IPS DF 4.7 (cell line): ENCODE data around the gene CCL19.

Experiments
- DNase-seq: peaks from one replicate; pipeline ENCODE4 v3.0.0-alpha.2; 2013; ENCODE audit warnings: low spot score; ENCODE audit errors: extremely low read depth

The CCL19 gene

DNA sequence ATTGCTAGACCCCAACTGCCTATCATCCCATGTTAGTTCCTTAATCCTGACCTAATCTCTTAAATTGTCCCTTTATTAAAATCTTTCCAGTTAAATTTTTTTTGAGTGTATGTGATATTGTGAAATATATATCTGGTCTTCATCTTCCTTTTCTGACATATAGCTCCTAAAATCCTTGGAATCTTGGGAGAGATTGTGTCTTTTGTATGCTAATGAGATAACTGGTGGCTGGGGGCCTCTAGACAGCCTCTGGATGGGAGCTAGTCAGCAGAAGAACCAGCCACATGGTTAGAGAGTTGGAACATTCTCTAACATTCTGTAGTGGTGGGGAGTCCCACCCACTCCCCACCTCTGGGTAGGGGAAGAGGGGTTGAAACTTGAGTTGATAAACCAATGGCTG is 3.7 kb upstream of the CCL19 start:
- no peak for DNase-seq

DNA sequence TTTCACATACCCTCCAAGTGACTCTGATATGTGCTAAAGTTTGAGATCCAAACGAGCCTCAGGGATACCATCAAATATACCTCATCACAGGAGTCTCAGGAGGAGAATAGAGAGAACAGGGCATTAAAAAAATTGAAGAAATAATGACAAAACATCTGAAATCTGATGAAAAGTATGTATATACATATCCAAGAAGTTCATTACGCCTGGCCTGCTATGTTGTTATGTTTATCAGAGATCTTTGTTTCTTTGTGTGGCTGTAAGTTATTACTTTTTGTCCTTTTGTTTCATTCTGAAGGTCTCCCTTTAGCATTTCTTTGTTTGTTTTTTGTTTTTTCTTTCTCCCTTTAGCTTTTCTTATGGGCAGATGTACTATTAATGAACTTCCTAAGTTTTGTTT is 2.5 kb upstream of the CCL19 start:
- no peak for DNase-seq

DNA sequence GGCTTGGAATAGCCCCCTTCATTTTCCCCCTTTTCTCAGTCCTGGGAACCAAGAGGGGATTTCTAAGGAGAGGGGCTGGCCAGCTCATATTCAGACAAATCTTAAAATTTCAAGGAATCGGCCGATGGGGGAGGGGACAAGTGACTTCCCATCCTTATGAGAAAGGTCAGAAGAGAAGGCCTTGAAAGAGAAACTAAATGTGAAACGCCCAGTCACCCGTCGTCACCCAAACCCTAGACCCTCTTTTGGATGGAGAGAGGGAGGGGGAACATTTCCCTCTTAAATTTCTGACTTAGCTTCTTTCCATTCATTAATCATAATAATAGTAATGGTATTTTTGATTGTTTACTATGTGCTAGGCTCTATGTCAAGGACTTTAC is 850 bp upstream of the CCL19 start:
- DNase-seq: no peak

DNA sequence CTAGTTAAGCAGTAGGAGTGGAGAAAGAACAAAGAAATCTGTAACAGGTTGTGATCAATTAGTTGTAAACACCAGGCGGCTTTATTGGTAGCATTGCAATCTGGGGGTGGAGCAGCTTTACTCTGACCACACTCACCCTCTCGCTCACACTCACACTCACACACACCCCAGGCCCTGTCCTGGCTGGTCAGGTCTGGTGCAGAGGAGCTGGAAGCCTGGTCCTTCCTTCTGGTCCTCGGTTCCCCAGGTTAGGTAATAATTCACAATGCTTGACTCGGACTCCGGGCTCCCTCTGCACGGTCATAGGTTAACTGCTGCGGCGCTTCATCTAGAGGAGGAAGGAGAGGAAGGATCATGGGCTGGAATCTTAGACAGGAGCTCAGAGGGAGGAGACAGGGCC is 1.6 kb downstream of the CCL19 start:
- DNase-seq: no peak

DNA sequence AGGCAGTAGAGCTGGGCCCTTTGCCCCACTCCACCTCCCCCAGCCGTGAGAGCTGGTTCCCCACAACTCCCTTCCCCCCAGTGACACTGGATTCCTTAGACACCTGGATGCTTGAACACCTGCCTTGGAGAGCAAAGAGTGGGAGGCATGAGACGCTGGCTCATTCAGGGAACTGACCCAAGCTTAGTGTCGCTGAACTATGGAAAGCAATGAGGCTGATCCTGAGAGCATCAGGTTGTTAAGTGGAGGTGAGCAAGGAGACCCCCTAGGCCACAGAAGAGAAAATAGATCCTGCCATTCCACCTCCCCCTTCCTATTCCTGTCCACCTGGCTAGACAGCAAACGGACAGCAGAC is 2.0 kb downstream of the CCL19 start:
- DNase-seq: no peak

DNA sequence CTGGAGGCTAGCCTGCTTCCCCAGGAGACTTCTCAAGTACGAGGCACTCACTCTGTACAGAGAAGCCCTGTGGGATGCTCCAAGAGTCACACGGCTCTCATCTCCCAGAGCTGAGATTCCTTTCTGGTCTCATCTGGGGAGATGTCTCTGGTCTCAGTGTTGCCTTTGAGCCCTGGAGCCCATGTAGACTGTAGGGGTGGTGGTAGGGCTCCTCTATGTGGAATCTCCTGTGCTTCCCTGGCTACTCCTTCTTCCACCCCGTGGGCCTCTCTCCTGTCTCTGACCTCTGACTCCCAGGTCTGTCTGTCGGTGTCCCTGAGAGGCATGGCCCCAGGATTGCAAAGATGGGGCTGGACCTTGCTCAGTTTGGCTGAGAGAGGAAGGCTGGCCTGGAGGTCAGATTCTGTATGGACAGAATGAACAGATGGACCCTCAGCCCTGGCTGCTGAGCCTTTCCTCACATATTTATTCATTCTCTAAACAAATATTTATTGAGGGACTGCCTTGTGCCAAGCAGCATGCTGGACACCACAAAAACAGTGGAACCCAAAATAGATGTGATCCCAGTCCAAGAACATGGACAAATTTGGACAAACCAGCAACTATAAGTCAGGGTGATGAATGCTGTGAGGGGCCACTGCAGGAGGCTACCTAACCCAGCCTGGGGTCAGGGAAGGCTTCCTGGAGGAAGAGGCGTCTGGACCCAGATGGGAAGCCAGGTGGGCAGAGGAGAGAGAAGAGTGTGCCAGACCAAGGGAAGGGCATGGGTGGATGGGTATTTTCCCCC is 2.6 kb downstream of the CCL19 start:
- DNase-seq: no peak

DNA sequence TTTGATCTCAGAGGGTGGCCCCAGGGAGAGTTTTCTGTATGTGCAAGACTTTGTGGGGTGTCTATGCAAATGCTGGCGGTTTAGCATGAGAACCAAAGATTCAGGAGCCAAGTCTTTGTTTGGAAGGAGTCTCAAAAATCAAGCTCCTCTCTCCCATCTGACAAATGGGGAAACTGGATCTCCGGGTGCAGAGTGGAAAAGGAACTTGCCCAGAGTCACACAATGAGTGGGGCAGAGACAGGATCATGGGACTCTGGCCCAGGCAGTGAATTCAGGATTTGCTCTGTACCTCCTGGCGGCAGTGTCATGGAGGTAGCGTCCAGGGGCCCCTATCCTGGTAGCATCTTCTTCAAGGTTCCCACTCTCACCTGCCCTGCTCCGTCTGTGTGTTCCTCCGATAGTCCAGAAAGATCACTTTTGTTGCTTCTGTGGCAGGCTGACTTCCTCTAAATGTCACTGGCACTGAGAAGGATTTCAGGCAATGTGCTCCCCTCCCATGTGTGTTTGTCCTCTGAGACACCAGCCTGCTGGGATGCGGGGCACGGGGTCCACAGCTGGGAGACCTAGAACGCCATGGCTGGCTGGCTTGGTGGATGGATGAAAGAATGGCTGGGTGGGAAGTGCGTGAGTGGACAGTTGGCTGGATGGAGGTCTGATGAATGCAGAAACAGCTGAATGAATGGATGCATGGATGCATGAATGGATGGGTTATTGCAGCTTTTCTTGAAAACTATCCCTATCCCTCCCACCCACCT is 3.6 kb downstream of the CCL19 start:
- no peak for DNase-seq

DNA sequence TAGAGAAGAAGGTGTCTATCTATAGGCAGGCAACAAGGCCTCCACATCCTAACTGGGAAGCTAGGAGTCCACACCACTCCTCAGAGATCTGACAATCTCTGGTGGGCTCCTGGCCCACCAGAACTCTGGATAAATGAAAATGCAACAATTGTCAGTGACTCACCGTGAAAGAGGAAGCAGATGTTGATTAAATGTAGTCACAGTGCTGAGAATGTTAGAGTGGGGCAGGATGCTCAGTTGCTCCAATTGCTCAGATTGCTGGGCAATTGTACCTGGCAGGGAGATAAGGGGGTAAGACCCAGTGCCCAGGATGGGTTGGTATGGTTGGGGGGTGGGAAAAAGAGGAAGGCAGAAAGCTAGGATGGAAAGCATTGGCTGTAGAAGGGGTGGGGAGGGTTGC is 4.3 kb downstream of the CCL19 start:
- no peak for DNase-seq

DNA sequence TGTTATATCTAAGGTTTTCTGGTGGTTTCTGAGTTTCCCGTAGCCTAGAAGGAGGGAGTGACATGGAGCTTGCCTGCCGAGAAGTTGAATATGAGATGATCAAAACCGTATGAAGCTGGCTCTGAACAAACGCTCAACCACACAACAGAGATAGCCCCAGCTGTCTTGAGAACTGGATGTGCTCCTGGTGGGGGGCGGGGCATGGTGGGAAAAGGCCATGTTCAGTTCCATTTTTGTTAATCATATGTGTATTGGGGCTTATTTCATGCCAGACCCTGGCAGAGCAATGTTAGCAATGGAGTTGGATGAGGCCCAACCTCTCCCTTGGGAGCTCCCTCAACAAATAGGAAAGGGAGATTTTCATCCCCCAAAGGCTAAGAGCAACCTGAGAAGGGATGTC is 4.8 kb downstream of the CCL19 start:
- no peak for DNase-seq

DNA sequence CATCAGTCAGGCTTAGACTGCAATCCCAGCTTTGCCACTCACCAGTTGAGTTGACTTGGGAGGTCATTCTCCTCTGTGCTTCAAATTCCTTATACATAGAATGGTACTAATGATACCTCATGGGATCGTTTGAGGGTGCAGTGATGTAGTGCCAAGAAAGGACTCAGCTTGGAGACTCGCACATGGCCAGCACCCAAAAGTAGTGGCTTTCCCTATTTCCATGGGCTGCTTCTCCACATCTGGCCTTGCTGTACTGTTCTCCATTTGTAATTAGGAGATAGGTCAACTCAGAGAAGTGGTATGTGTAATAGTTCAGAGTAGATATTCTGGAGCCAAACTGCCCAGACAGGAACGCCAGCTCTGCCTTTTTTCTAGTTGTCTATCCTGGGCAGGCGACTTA is 5.5 kb downstream of the CCL19 start:
- DNase-seq: no peak

DNA sequence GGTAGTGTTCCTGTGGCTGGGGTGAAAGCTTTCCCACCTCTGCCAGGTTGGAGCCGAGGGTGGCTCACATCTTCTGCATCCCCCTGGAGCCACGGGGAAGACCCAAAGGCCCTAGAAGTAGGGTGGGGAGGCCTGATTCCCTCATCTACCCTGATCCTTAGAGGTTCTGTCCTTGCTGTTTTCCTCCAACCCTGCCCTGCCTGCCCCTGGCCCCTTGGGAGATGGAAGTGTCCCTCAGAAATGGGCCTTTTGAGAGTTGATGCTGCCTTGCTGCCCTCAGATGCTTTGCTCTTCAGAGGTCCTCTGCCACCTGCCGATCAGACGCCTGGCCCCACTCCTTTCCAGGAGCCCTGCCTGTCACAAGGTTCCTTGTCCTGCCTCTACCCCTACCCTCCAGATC is 6.3 kb downstream of the CCL19 start:
- DNase-seq: no peak

DNA sequence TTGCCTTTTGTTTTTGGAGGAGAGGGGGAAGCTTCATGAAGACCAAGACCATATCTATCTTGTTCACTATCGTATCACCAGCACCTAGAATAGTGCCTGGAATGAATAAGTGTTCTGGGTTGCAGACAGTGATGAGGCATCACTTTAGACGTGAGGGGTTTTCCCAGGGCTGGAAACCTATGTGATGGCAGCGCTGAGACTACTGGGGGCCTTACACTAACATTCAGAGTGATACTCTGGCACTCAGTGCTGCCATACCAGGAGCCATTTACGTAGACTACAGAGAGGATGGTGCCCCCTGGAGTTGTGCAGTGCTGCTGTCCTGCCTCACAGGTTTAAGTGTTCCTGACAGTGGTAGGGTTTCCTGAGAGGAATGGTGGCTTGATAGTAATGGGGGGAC is 6.9 kb downstream of the CCL19 start:
- no peak for DNase-seq

DNA sequence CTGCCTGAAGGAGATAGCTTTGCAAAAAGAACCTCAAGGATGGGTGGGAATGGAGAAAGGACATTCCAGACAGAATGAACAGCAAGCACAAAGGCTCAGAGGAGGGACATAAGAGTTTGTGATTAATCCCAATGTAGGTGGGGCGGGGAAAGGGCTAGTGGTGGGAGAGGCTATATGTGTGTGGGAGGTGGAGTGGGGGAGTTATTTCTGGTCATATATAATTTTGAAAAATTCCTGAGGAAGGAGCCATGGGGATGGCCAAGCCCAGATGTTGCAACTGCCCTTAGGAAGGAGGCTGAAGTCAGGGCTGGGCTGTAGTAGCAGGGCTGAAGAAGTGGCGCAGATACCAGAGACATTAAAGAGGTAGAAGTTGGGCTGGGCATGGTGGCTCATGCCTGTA is 15.2 kb downstream of the CCL19 start:
- no peak for DNase-seq

DNA sequence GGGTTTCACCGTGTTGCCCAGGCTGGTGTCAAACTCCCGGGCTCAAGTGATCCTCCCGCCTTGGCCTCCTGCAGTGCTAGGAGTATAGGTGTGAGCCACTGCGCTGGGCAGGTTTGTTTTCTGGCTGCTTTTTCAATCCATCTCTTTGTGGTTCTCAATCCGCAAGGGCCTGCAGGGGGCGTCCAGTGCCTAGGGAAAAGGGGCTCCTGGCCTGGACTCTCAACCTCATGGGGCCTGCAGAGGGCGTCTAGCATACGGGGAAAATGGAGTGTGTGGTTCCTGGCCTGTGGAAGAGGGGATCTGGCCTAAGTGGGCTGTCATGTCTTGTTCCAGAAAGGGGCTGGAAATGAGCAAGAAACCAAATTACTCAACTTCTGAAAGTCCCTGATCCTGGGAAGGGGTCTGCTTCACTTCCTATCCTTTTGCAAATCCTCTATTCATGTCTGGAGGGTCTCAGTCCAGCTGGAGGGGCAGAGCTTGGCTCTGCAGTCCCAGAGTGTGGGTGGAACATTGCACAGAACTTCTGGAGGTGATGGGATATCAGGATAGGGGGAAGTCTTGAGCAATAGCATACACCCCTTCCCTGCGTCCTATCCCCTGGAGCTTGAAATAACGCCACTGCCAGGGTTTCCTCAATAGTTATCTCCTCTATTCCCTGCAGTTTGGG is 15.9 kb downstream of the CCL19 start:
- peak; percentile 68 for DNase-seq

DNA sequence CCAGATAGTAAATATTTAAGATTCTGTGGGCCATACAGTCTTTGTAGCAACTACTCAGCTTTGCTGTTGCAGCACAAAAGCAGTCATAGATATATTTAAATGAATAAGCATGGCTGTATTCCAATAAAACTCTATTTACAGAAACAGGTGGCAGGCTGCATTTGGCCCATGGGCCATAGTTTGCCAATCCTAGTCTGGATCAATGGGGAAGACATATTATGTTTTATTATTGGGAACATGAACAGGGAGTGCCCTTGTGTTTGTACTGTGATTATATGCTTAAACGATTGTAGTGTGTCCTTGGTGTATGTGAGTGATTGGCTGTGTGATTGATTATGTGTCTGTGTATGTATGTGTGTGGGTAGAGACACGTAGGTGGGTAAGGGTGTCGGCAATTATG is 16.6 kb downstream of the CCL19 start:
- DNase-seq: no peak

DNA sequence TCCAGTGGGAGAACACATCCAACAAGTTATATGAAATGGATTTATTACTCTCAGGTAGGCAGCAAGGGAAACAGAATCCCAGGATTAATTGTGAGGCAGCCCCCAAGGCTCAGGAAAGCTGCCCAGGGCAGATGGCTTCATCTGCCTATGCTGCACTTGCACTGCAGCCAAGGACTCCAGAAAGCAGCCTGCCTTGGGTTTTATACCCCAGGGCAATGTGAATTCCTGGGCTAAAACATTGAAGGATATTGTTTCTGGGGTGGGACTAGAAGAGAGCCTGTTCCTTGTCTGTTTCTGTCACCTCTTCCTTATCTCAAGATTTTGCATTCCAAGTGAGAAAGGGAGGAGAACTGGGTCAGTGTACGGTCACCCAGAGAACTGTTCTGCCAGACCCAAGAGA is 19.8 kb downstream of the CCL19 start:
- no peak for DNase-seq

DNA sequence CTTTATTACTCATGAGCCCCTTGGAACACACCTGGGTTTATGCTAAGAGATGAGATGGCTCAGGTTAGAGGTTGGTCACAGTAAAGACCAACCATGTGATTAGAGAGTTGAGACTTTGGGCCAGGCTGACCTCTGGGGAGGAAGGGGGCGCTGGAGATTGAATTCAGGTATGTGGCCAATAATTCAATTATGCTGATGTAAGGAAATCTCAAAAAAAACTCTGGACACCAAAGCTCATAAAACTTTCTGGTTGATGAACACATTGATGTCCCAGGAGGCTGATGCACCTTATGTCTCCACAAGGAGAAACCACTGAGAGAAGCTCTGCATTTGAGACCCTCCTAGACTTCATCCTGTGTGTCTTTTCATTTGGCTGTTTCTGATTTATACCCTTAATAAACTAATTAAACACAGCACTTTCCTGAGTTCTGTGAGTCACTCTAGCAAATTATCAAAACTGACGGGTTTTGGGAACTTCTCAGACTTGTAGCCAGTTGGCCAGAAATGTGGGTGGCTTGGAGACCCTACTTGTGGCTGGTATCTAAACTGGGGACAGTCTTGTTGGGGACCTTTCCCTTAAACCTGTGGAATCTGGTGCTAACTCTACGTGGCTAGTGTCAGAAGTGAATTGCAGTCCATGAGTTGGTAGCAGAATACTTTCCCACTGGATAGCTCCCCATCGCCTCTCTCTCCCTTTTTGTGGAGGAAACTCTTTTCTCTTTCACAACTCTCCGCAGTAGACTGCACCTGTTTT is 21.1 kb downstream of the CCL19 start:
- DNase-seq: no peak

DNA sequence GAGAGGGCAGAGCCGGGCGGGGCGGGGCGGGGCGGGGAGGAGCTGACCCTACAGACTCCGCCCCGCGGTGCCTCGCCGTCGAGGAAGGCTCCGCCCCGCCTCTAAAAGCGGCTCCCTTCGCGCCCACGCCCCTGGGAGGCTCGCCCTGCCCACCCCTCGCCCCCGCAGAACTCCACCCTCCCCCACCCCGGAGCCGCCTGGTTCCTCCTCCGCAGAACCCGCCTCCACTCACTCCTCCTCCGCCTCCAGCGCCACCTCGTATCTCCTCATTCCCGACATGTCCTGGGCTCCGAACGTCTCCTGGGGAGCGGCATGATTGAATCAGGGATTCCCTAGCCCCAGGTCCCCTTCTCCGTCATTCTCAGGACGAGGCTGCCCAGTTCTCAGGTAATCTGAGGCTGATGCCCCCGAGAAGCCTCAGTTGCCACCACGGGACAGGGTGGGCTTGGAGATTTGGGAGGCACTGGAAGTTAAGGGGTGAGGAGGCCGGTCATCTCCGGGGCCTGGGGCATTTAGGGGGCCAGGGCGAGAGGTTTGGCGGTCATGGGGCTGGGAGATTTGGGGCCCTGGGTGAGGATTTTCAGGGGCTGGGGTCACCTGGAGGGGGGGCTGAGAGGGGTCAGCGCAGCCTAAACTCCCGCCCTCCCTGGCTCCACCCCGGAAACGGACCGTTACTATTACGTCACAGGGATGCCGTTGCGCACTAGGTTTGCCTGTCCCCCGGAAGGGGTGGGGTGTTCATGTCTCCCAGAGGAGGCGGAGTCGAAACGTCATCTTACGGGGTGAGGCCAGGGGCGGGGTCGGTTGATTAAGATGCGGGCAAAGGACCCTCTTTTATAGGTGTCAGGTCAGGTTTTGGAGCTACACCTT is 25.5 kb downstream of the CCL19 start:
- no peak for DNase-seq

DNA sequence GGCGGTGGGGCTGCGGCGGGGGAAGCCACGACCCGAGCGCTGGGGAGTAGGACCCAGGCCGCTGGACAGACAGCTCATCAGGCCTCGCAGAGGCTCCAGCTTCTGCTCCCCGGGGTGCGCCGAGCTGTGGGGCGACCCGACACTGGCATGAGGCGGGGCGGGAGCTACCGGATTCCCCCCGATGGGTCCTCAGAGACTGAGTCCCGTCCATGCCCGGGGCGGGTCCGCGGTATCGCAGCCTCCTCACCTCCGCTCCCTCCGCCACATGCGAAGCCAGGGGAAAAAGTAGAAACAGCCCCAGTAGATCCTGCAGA is 26.1 kb downstream of the CCL19 start:
- no peak for DNase-seq

DNA sequence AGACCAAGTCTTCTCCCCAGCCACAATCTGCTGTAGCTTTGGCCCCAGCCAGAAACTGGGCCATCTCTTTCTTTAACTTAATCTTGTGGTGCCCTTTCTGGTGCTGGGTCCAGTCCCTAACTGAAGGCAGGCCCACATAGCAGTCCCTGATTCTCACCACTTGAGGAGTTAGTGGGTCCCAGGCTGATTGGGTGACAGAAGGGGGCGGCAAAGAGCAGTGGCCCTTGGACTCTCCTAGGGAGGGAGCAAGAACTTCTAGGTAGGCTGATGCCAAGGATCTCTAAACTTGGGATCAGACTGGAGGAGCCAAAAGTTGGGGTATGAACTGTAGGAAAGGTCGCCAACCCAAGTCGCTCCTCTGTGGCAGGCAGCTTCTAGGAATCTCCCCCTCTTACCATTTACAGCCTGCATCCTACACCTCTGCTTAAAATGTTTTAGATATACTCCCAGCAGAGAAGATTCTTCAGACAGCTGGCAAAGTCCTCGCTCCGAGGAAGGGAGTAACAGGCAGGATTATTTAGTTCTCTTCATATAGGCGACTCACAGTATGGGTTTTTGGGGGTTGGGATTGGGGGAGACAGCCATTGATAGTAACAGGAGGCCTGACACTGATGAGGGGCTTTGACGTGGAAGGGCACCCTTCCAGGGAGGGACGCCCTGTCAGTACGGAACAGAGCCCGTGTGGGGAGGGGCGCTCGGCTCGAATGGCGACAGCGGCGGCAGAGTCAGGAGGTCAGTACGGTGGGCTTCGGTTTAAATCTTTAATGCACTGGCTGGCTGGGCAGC is 26.6 kb downstream of the CCL19 start:
- DNase-seq: no peak

DNA sequence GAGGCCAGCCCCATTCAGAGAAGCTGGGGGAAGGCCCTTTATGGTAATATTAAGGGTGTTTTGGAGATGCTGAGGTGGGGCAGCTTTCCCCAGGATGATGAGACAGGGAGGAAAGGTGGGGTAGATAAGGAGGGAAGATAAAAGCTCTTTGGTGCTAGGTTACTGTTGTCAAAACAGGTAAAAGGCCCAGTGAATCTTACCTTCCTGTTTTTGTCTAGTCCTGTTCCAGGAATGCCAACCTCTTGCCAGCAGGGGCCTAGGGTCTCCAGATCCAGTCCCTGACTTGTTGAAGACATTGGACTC is 27.8 kb downstream of the CCL19 start:
- DNase-seq: no peak
